DLD1 (cell line): ENCODE results near the gene SOHLH1.

ENCODE experiments used
- in situ Hi-C: cut with HindIII; loops from 2 replicates; pipeline ENCODE4 v1.10.0; 2017; ENCODE audit warnings: low sequenced_read_pairs

Gene SOHLH1

DNA sequence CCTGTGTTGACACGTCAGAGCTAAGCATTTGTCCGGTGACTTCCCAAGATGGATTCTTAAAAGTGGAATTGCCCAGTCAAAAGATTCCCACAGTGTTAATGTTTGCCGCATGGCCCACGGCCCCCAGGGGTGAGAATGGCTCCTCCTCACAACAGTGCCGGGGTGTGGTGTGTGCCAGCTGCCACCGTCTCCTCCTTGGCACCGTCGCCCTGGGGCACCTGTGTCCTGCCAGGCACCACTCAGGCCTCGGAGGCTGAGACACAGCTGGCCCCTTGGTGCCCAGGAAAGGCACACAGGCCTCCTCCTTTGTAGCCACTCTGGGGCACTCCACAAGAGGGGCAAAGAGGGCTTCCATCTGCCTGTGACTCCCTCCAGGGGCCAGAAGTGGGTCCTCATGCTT is 7.0 kb upstream of the SOHLH1 start:
- in situ Hi-C loops = no loop called here

DNA sequence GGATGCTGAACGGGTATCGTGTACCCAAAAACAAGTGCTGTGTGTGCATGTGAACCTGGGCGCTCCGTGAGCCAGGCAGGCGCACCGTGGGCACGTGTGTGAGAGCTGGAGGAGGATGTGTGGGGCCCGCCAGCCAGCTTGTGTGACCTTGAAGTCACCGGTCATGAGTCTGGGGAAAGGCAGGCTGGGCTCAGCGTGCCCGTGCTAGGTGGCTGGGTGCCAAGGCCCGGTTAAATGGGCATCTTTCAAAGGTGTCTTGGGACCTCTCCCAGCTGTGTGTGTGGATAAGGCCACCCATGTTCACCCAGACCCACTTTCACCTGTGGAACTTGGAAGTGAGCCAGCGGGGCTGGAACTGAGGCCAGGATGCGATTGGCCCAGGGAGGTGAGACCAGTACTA is 6.1 kb upstream of the SOHLH1 start:
- in situ Hi-C loops = no loop called here

DNA sequence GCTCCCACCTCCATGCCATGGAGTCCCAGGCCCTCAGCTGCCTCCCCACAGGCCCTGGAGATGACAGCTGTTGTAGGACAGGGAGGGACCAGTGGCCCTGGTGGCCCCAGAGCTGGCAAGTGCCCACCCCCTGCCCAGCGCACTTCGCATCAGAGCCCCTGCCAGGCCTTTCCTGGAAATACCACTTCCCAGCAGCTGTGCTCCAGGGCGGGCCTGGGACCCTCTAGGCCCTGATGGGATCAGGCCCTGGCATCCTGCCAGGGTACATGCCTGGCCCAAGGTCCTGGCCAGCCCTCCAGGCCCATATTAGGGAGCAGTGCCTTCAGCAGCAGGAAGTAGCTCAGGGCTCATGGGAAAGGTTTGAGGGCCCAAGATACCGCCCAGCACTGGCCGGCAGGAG is 5.2 kb upstream of the SOHLH1 start:
- in situ Hi-C loops = no loop called here

DNA sequence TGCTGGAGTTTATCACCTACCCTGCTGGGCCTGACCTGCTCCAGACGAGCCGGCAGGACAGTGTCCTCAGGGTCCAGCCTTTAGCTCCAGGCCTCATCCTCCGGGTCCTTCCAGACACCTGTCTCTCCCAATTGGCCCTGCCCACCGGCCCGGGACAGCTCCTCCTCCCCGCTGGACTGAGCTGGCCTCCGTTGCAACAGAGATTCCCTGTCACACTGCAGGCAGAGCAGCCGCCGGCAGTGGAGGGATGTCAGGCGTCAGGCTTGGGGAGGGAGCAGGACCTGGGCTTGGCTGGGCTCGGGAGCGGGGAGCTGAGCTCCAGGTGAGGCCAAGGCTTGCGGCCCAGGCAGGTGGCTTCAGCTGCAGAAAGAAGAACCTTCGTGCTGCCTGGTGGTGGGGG is 4.4 kb upstream of the SOHLH1 start:
- in situ Hi-C loops = no loop called here

DNA sequence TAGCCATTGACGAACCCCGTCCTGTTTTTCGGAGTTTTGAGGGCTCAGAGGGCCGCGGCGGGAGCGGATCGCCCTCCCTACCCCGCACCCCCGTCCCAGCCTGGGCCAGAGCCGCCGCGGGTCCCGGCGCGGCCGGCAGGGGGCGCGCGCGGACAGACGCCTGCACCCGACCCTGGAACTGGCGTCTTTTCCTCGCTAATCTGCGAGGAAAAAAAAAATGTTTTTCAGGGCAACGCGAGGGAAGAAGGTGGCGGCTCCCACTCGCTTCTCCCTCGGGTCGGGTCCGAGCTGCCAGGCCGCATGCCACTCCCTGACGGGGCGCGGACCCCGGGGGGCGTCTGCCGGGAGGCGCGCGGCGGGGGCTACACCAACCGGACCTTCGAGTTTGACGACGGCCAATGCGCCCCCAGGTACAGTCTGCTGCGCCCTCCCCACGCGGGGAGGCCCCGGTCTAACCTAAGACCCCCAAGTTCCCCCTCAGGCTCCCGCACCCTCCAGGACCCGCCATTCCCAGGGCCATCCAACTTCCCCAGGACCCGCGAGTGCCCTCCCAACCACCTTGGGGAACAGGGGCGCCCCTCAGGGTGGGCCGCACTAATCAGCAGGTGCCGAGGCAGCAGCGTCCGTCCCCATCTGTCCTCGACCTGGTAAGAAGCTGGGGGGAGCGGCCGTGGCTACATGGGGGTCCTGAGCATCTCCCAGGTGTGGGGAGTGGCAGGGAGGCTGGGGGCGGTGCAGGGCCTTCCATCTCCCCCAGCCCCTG is 2.9 kb upstream of the SOHLH1 start, which contains the start of gene KCNT1:
TSS of gene KCNT1 (plus strand) at position 227 of the 763 bp plus-strand sequence. CDS start at position 301, 74 bp downstream.
- in situ Hi-C loops = no loop called here

DNA sequence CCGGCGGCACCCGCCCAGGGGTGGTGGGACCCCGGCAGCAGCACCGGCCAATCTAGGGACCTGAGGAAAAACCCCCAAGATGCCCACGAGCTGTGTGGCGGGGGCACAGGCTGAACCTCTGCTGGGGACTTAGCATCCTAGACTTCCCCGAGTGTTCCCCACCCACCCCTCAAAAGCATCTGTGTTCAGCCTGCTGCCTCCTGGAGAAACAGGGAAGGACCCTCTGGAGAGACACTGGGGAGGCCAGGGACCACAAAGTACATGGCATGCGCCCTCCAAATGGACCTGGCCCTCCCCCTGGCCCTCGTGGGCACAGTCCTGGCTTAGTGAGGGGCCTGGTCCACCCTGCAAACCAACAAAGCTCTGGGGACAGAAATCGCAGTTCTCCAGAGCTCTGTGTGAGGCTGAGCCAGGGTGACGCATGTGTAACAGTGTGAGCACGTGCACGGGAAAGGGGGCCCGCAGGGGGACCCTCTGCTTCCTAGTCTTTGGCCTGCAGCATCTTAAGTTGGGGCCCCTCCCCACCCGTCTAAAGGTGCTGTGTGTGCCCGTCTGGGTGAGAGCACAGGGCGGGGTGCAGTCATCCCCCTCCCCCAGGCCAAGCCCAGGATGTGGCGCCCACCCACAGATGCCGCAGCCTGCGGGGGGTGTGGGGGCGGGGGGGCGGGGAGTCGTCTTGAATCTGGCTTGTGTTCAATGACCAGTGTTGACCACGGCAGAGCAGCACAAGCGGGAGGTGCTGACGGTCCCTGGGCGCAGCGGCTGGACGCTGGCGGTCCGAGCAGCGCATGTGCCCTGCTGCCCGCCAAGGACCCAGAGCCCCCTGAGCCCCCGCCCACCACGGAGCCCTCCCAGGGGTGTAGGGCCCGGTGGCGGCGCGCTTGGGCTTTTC is 2.0 kb upstream of the SOHLH1 start:
- in situ Hi-C loops = no loop called here

DNA sequence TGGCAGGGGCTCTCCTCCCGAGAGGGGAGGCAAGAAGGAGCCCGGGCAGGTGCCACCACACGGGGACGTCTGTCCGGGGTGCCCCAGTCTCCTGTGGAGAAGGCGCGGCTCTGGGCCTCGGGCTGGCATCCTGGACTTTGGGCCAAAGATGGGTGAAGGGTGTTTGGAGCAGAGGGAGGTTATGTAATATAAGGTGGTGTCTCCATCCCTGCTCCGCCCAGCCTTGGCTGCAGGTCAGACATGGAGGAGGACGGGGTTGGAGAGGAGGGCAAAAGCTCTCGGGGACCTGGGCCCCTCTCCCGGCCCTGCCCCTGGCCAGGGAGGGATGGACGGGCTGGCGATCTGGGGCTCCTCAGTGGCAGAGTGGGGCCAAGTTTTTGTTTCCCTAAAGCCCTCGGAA is 1.2 kb upstream of the SOHLH1 start:
- in situ Hi-C loops = no loop called here

DNA sequence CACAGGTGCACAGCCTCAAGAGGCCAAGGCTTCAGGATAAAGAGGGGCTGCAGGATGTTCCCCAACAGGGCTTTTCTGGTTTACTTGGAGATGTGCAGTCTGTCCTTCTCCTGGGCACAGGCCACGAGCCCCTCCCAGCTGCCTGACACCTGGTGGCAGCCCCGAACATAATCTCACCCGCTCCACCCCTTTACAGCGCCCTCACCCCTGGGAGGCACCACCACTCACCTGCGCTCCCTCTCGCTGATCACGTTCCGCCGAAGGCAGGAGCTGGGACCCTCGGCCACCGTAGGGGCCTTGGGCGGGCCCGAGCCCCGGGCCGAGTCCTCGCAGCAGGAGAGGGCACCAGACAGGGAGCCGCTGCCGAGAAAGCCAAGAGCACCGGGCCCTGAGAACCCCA is 514 bp downstream of the SOHLH1 start:
- in situ Hi-C loops = no loop called here

DNA sequence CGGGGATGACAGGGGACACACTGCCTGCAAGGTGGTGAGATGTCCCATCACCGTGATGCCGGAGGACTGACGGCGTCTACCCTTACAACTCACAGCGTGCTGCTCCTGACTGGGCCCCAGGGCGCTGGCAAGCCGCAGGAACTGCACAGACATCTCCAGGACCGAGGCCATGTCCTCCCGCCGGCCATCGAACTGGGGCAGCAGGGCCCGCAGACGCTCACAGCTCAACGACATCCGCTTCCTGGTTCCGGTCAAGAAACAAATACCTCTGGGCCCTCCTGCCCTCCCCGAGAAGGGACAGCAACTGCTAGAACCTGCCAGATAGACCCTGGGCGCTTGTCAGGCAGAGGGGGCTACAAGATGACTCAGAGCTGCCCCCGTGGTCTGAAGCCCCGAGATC is 1.0 kb downstream of the SOHLH1 start:
- in situ Hi-C loops = no loop called here

DNA sequence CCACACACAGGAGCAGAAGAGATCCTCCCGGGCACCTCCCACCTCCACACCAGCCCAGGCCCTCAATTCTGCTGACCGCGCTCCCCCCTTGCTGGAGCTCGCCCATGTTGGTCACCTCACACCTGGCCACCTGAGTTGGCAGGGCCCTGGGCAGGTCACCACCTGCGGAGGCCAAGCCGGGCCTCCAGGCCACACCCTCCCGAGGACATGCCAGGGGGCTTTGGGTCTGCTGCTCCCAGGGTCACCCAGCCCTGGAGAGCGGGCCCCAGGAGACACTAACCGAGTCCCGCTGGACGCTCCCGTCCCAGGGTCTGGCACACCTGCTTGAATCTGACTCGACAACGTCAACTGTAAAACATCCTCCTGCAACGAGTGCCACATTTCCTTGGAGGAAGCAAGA is 2.1 kb downstream of the SOHLH1 start:
- in situ Hi-C loops = no loop called here

DNA sequence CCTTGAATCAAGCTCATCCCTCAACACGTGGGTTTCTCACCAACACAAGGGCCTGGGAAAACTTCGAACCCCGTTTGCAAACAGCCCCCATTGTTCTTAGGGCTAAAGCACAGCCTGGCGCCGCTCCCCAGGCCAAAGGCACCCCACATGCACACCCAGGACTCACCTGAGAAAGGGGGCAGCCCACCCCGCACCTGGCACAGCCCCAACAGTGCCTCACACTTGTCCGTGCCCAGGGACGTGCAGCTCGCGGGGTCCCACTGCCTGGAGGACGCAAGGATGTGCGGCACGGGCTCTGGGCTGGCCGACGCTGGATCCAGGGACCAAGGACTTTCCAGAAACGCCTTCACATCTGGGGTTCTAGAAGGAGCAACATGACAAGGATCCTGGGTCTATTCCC is 2.8 kb downstream of the SOHLH1 start:
- in situ Hi-C loops = no loop called here

DNA sequence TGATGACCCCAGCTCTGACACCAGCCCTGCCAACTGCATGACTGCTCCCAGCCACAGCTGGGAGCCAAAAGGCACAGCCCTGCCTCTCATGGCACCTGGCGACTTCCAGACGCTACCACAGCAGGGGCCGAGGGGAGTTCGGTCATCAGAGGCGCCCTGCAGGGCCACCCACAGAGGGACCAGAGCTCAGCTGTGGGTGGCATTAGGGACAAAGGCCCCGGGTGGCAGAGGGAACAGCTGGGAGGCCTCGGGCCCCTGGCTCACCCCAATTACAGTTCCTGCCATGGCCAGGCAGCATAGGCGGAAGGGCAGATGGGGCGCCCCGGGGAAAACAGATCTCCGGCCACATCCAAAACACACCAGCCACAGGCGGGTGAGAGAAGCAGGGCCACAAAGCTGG is 3.6 kb downstream of the SOHLH1 start:
- in situ Hi-C loops = no loop called here

DNA sequence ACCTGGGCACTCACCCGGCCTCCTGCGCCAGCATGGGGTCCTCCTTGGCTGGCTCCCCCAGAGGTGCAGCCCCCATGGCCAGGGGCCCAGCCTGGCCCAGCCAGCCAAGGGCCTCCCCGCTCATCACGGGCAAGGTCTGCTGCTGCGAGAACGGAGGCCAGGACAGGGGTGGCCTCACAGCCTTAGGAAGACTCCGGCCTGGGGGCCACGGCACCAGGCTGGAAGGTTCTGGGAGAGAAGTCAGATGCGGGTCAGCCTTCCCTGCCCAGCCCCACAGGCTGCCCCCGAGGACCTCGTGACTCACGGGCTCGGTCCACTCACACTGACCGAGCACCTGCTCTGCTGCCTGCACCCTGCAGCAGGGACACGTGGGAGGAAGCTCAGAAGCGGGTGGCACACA is 4.2 kb downstream of the SOHLH1 start:
- in situ Hi-C loops = no loop called here

DNA sequence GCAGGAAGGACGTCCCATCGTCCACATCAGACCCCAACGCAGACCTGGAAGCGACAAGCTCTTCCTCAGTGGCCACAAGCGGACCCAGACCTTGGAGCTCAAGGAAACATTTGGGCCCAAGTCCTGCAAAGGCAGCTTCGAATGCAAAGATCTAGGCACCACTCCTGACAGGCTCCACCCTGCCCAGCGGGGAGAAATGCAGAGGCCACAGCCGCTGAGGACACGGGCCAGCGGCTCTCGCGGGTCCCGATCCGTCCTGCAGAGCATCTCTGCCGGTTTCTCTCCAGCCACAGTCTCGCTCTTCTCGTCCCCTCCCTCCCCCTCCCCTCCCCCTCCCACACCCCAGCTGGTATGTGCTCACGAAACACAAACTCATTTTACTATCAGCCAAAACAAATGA is 4.9 kb downstream of the SOHLH1 start:
- in situ Hi-C loops = no loop called here

DNA sequence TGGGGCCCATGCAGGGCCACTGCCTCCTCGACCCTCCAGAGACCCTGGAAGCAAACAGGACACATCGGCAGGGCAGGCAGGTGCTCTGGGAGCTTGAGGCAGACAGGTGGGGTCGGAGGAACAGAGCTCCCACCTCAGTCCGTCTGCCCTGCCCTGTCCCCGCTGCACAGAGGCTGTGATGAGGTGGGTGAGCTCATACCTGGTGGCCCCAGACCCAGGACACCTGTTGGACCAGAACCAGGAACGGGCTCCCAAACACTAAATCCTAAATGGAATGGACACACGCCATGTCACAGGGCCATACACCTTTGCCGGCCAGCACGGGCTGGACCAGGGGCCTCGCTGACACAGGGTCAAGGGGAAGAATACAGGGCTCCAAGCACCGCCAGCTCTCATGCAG is 5.5 kb downstream of the SOHLH1 start:
- in situ Hi-C loops = no loop called here

DNA sequence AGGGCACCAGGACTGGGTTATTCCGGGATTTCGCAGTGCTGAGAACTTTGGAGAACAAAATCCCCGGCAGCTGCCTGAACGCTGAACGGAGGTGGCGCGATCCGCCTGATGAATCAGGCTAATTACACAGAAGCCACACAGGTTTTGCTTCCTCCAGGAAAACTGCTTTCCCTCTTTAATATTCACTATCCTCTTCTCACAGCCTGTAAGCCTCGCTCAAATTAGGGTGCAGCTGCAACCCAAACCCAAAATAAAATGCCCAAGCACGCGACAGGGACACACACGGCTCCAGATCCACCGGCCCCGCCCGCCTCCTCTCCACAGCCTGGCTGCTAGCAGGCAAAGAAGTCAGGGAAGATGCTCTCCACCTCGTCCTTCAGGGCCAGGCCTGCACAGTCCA is 6.0 kb downstream of the SOHLH1 start:
- in situ Hi-C loops = no loop called here

DNA sequence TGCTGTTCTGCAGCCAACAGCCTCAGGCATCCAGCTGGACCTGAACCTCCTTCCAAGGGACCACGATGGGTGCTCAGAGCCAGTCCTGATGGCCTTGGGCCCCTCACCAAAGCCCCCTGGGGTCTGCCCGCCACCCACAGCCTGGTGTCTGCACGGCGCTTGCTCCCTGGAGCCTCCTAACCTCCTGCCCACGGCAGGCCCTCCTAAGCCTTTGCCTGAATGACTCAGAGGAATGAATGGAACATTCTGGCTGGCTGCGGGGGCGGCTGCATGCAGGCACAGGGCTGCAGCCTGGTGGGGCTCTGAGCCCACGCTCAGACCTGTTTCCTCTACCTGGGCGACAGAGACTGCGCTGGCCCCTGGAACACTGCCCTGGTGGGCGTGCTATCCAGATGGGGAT is 6.9 kb downstream of the SOHLH1 start:
- in situ Hi-C loops = no loop called here

DNA sequence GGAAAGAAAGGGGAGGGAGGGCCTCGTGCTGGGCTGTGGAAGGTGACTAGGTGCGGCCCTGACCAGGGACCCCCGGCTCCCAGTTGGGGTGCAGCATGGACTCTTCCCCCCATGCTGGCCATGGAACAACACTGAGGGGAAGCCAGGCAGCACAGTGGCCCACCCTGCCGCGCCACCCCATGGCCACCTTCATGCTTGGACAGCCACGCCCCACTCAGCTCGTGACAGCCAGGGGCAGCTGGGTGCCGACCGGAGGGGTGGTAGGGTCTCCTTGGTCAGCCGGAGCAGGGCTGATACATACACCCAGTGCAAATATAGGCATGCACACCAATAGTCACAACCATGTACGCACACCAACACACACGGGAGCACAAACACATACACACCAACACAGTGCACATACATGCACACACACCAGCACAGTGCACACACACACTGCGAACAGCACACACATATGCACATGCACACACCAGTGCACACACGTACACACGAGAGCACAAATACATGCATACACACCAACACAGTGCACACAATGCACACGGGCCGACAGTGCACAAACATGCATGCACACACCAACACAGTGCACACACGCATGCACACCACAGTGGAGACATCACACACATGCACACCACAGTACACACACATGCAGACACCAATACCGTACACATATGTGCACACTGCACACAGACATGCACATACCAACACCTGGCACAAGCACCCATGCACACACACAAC is 8.3 kb downstream of the SOHLH1 start:
- in situ Hi-C loops = no loop called here

DNA sequence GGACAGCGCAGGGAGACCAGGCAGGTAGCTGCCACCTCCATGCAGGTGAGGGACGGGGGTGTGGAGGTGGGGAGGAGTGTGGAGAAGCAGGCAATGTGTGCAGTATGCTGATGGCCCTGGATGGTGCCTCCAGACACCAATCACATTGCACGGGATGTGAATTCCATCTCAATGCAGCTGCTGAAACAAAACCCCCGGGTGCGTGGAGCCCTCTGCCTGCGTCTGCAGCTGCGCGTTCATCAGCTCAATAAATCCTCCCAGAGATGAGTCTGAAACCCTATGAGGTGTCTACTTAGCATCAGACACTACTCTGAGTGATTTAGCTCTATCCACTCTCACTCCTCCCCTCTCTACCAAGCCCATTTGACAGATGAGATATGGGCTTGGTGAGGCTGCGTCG is 10.3 kb downstream of the SOHLH1 start:
- in situ Hi-C loops = no loop called here

DNA sequence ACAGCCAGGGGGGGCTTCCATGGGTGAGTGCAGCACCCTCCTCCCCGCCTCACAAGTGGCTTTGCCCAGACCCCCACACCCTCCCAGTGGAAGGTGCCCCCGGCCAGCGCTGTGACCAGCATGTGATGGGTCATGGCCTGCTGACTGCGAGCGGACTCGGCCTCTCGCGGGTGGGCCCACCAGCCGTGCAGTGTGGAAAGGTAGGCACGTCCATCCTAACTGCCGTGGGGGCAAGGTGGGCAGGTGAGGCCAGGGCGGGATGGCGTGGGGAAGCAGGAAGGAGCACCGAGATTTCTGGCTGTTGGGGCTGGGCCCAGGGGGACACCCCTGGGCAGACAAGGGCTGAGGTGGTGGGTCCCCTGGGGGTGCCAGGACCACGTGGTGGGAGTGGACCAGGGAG is 12.1 kb downstream of the SOHLH1 start:
- in situ Hi-C loops = no loop called here

DNA sequence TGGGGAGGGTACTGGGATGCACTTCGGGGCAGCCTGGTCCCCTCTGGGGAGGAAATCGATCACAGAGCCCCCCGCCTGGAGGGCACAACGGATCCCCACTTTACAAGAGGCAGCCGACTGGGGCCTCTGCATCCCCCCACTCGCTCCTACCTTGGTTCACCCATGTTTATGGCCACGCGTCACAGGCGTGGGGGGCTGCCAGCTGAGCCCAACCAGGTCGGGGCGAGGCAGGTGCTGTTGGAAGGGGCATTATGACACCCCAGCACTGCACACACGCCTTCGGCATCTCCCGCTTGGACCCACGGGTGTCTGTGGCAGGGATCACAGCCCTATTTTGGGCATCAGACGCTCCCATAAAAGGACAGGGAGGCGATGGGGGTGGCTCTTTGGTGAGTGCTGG is 14.6 kb downstream of the SOHLH1 start:
- in situ Hi-C loops = no loop called here
